Bronchial epithelial cell (primary cell): ENCODE measurements around the gene SORCS2. TPM values are rescaled to one million over a fixed set of nuclear protein-coding genes. Genes with fewer than 3 reads are reported as not detected.
A peak's percentile ranks its signal among the peaks of the same experiment; 100 is the strongest.

Experiments used
- DNase-seq: peaks from one replicate; pipeline ENCODE4 v3.0.0-alpha.2; 2010; ENCODE audit warnings: low read depth
- FAIRE-seq: peaks from 2 replicates; lab custom pipeline; 2011; peaks lifted over from hg19 to GRCh38; lab: Jason Lieb, UNC
- H3K27me3 ChIP-seq: 2 replicates; pipeline ENCODE4 v1.5.1; 2011; ENCODE audit warnings: low read length; ENCODE audit not compliant: control insufficient read depth, insufficient read depth
- H3K36me3 ChIP-seq: 2 replicates; pipeline ENCODE4 v1.5.1; 2011; ENCODE audit warnings: low read length; ENCODE audit not compliant: control insufficient read depth, insufficient read depth
- H3K4me3 ChIP-seq: 2 replicates; pipeline ENCODE4 v1.5.1; 2011; ENCODE audit warnings: mild to moderate bottlenecking, low read depth, low read length, control low read depth
- CTCF ChIP-seq: IDR thresholded peaks from 2 replicates; pipeline ENCODE4 v1.5.1; 2011; ENCODE audit warnings: mild to moderate bottlenecking, moderate library complexity, low read length, control low read depth, inconsistent platforms; ENCODE audit not compliant: insufficient read depth, severe bottlenecking
- total RNA-seq: library from RNA; depleted of rRNA; stranded (reverse); fragments of >200 nt; gene quantifications from 2 replicates; pipeline ENCODE4 v1.2.1, GENCODE V29; 2014

SORCS2 gene
- total RNA-seq, 1 donor from 2014 or later = under 0.01 TPM

- no peaks in the 10 kb centered on the region for H3K27me3 ChIP-seq
- H3K4me3 ChIP-seq = no peak overlapping the region
- peak; percentile 66 for FAIRE-seq
- TF ChIP-seq CTCF = no peak
- H3K36me3 ChIP-seq = no peaks in the 10 kb centered on the region
- DNase-seq = no peak
Observed at GRCh38 chr4:7498446-7499200, 306.3 kb downstream of the SORCS2 start.

- FAIRE-seq (no peak), DNase-seq (no peak)
- H3K4me3 ChIP-seq = no peak overlapping the region
- no peaks in the 10 kb centered on the region for H3K36me3 ChIP-seq
- no peak for TF ChIP-seq CTCF
- no peaks in the 10 kb centered on the region for H3K27me3 ChIP-seq
Observed at GRCh38 chr4:7499661-7500060, 307.3 kb downstream of the SORCS2 start.

- FAIRE-seq (no peak), DNase-seq (no peak)
- Histone ChIP-seq H3K36me3 (no peaks in the 10 kb centered on the region), H3K27me3 (no peaks in the 10 kb centered on the region), H3K4me3 (no peak overlapping the region)
- no peak for TF ChIP-seq CTCF
Observed at GRCh38 chr4:7500404-7500803, 308.1 kb downstream of the SORCS2 start.

GRCh38 chr4:7501314-7501713 lies 309.0 kb downstream of the SORCS2 start:
- FAIRE-seq = no peak
- no peaks in the 10 kb centered on the region for H3K27me3 ChIP-seq
- no peak overlapping the region for H3K4me3 ChIP-seq
- no peak for DNase-seq
- TF ChIP-seq CTCF = no peak
- no peaks in the 10 kb centered on the region for H3K36me3 ChIP-seq

GRCh38 chr4:7501873-7502272 lies 309.5 kb downstream of the SORCS2 start:
- DNase-seq = no peak
- no peaks in the 10 kb centered on the region for H3K36me3 ChIP-seq
- FAIRE-seq = no peak
- no peak overlapping the region for H3K4me3 ChIP-seq
- no peaks in the 10 kb centered on the region for H3K27me3 ChIP-seq
- TF ChIP-seq CTCF = no peak

- no peak for TF ChIP-seq CTCF
- Histone ChIP-seq H3K4me3 (no peak overlapping the region), H3K36me3 (no peaks in the 10 kb centered on the region), H3K27me3 (no peaks in the 10 kb centered on the region)
- DNase-seq (no peak), FAIRE-seq (no peak)
Observed at GRCh38 chr4:7503559-7504249, 311.4 kb downstream of the SORCS2 start.
